K562 (cell line): Measurements from ENCODE around the gene ECSIT. TPM values are rescaled to one million over a fixed set of nuclear protein-coding genes. Genes with fewer than 3 reads are reported as not detected.

Source experiments
- ATAC-seq: fragments of 200-7000 bp; cut with Tn5 transposase; 3 replicates; pipeline ENCODE4 v1.9.1; 2020; ENCODE audit warnings: moderate library complexity
- BruUV-seq: library from RNA; stranded (reverse); fragments of 400-500 nt; replicated peaks from 2 replicates; lab custom pipeline; 2021; lab: Mats Ljungman, UMichigan
- CTCF ChIA-PET: fragments of 300-600 bp; formaldehyde crosslinking; extraction: SDS; loops from one replicate; lab custom pipeline; 2021; ENCODE audit warnings: low intra/inter-chr PET ratio; lab: Yijun Ruan, JAX
- POLR2A ChIA-PET: fragments of 300-600, 350-650 bp; sonication (Branson Sonifier 250); formaldehyde crosslinking; extraction: SDS; loops from one replicate; lab custom pipeline; 2021; ENCODE audit warnings: antibody characterized with exemption, inconsistent platforms; lab: Yijun Ruan, JAX
- DNase-seq, 4 experiments: peaks; one replicate each; pipeline versions ENCODE4 v3.0.0 to v3.0.0-alpha.2; 2011 to 2018; ENCODE audit warnings: low spot score in 3 of 4, mixed read lengths in 3 of 4; ENCODE audit errors: extremely low read depth in 1 of 4
- FAIRE-seq: peaks from 2 replicates; lab custom pipeline; 2011; peaks lifted over from hg19 to GRCh38; lab: Jason Lieb, UNC
- H2AFZ ChIP-seq: 2 replicates; pipeline ENCODE4 v1.6.0; 2011; ENCODE audit warnings: low read depth, low read length, control low read depth, inconsistent platforms
- H3K27ac ChIP-seq: fragments of 200-600 bp; 3 replicates; pipeline ENCODE4 v1.8.0; 2011; ENCODE audit warnings: low read depth, mild to moderate bottlenecking, control low read depth, inconsistent platforms, low read length, moderate library complexity, mixed read lengths; ENCODE audit errors: extremely low read depth
- H3K27me3 ChIP-seq, 2 experiments: fragments of 300-600 bp in 1 of 2; 2 replicates in 1 of 2; 3 replicates in 1 of 2; pipeline versions ENCODE4 v1.6.0 to v1.8.0; 2011; ENCODE audit warnings: inconsistent platforms in 2 of 2, low read length in 2 of 2, mild to moderate bottlenecking in 1 of 2, mixed read lengths in 1 of 2, moderate library complexity in 1 of 2; ENCODE audit not compliant: control insufficient read depth in 2 of 2, insufficient read depth in 2 of 2
- H3K36me3 ChIP-seq: fragments of 300-600 bp; 3 replicates; pipeline ENCODE4 v1.8.0; 2011; ENCODE audit warnings: mild to moderate bottlenecking, low read length, inconsistent platforms; ENCODE audit not compliant: control insufficient read depth, insufficient read depth
- H3K4me1 ChIP-seq, 2 experiments: fragments of 200-600 bp in 1 of 2; replicated peaks in 1 of 2; 2 replicates in 1 of 2; 3 replicates in 1 of 2; pipeline versions ENCODE4 v1.5.1 to v1.8.0; 2011; ENCODE audit warnings: inconsistent platforms in 2 of 2, low read length in 2 of 2, mild to moderate bottlenecking in 1 of 2, mixed read lengths in 1 of 2, moderate library complexity in 1 of 2; ENCODE audit not compliant: control insufficient read depth in 2 of 2, insufficient read depth in 2 of 2
- H3K4me2 ChIP-seq: 2 replicates; pipeline ENCODE4 v1.6.1; 2011; ENCODE audit warnings: low read length, control low read depth, inconsistent platforms, mixed read lengths; ENCODE audit not compliant: insufficient read depth
- H3K4me3 ChIP-seq: fragments of 200-600 bp; sonication (generic), shearing (Covaris generic); 2 replicates; pipeline ENCODE4 v1.5.1; 2016; ENCODE audit warnings: control low read depth, inconsistent platforms
- H3K79me2 ChIP-seq: fragments of 200-600 bp; 3 replicates; pipeline ENCODE4 v1.8.0; 2011; ENCODE audit warnings: low read length, inconsistent platforms; ENCODE audit not compliant: control insufficient read depth, insufficient read depth
- H3K9ac ChIP-seq, 2 experiments: 2 replicates each; pipeline versions ENCODE4 v1.6.0 to v1.6.1; 2011; ENCODE audit warnings: low read depth in 2 of 2, low read length in 2 of 2, control low read depth in 1 of 2, inconsistent platforms in 1 of 2, mild to moderate bottlenecking in 1 of 2, mixed read lengths in 1 of 2; ENCODE audit not compliant: insufficient read depth in 1 of 2
- H3K9me1 ChIP-seq: one replicate; pipeline ENCODE4 v1.6.0; 2011; ENCODE audit warnings: inconsistent platforms, mild to moderate bottlenecking, low read length, moderate library complexity; ENCODE audit not compliant: control insufficient read depth, insufficient read depth
- H3K9me3 ChIP-seq: replicated peaks from 2 replicates; pipeline ENCODE4 v1.5.1; 2011; ENCODE audit warnings: low read depth, low read length, inconsistent platforms; ENCODE audit not compliant: control insufficient read depth, insufficient read depth
- H4K20me1 ChIP-seq: replicated peaks from 2 replicates; pipeline ENCODE4 v1.6.1; 2011; ENCODE audit warnings: low read length, inconsistent platforms, mixed read lengths; ENCODE audit not compliant: control insufficient read depth, insufficient read depth
- ARNT ChIP-seq, 2 experiments: fragments of 450-650 bp; IDR thresholded peaks; 2 replicates each; pipeline ENCODE4 v1.6.1; 2016; ENCODE audit warnings: mild to moderate bottlenecking in 1 of 2
- HMGN3 ChIP-seq: IDR thresholded peaks from 2 replicates; pipeline ENCODE4 v1.6.1; 2011; ENCODE audit warnings: borderline replicate concordance, low read depth, mild to moderate bottlenecking, mixed read lengths, low read length; ENCODE audit not compliant: insufficient read length; ENCODE audit errors: extremely low read depth
- HNRNPK ChIP-seq: fragments of 200-400 bp; formaldehyde crosslinking; IDR thresholded peaks from one replicate; pipeline ENCODE4 v1.6.1; 2018; ENCODE audit warnings: mild to moderate bottlenecking, low read depth, low read length; ENCODE audit not compliant: poor library complexity, severe bottlenecking
- PTRF ChIP-seq: fragments of 450-650 bp; IDR thresholded peaks from 2 replicates; pipeline ENCODE4 v1.6.1; 2016; ENCODE audit warnings: mild to moderate bottlenecking, missing genetic modification characterization, missing compliant biosample characterization
- RB1 ChIP-seq: fragments of 450-650 bp; IDR thresholded peaks from 2 replicates; pipeline ENCODE4 v1.6.1; 2017; ENCODE audit warnings: low read depth, mild to moderate bottlenecking
- SREBF1 ChIP-seq: fragments of 150-350 bp; IDR thresholded peaks from 2 replicates; pipeline ENCODE4 v1.6.1; 2014; ENCODE audit warnings: antibody characterized with exemption, low read depth, low read length, borderline replicate concordance
- TBL1XR1 ChIP-seq, 2 experiments: IDR thresholded peaks; 2 replicates each; pipeline ENCODE4 v1.6.1; 2012; ENCODE audit warnings: improper control_type of control experiment in 2 of 2, low read length in 2 of 2, mild to moderate bottlenecking in 1 of 2
- TEAD2 ChIP-seq: fragments of 450-650 bp; IDR thresholded peaks from 2 replicates; pipeline ENCODE4 v1.6.1; 2016; ENCODE audit warnings: missing genetic modification characterization, control low read depth, missing compliant biosample characterization
- UBTF ChIP-seq, 2 experiments: IDR thresholded peaks; 2 replicates each; pipeline ENCODE4 v1.6.1; 2012; ENCODE audit warnings: improper control_type of control experiment in 2 of 2, low read depth in 2 of 2, low read length in 2 of 2, borderline replicate concordance in 1 of 2
- ZNF77 ChIP-seq: fragments of 250-450 bp; sonication (Bioruptor Pico); IDR thresholded peaks from 2 replicates; pipeline ENCODE4 v1.5.0; 2020
- ZZZ3 ChIP-seq: fragments of 450-650 bp; IDR thresholded peaks from 2 replicates; pipeline ENCODE4 v1.6.1; 2016; ENCODE audit warnings: antibody characterized with exemption, mild to moderate bottlenecking, moderate library complexity
- WGBS: fragments of 100-300 bp; shearing (Covaris generic); methylation state at CpG from one replicate; pipeline ENCODE4 v1.1.6; 2016; ENCODE audit warnings: low coverage, mixed read lengths; ENCODE audit not compliant: insufficient coverage; ENCODE audit errors: missing lambda C conversion rate; 5-methylcytosine and 5-hydroxymethylcytosine counted together
- in situ Hi-C: fragments of 300-500 bp; cut with MboI; formaldehyde crosslinking; loops from 4 replicates; pipeline ENCODE4 v1.15.0; 2018; ENCODE audit warnings: inconsistent platforms, mixed read lengths
- intact Hi-C: fragments of 100-400 bp; cut with micrococcal nuclease; formaldehyde crosslinking; loops from 2 replicates; pipeline ENCODE4 v1.14.2; 2022
- polyA plus RNA-seq, 8 experiments: library from polyadenylated mRNA; depleted of rRNA in 4 of 8; stranded (reverse) in 5 of 8; unstranded in 3 of 8; fragments of >200 nt; fragmentation: Nextera tagmentation in 2 of 8; fragmentation: Illumina TruSeq in 1 of 8; extraction: Ambion mirVana in 2 of 8; extraction: Trizol in 1 of 8; gene quantifications; 2 replicates each; pipeline versions ENCODE4 v1.2.1 to v1.2.3, GENCODE V29; 2011 to 2014; ENCODE audit warnings: inconsistent platforms in 1 of 8, missing spikeins in 1 of 8
- total RNA-seq, 7 experiments: library from RNA; depleted of rRNA in 6 of 7; stranded (reverse); fragments of >200 nt in 6 of 7; fragmentation: Illumina TruSeq in 2 of 7; extraction: Trizol in 2 of 7; gene quantifications; 2 replicates each; pipeline versions ENCODE4 v1.2.1 to v1.2.3, GENCODE V29; 2011 to 2021; ENCODE audit warnings: low replicate concordance in 1 of 7
- TF ChIP-seq, protein P1 (sequence below): sonication (generic); formaldehyde crosslinking; IDR thresholded peaks from 2 replicates; pipeline ENCODE4 v1.8.1; 2023; ENCODE audit warnings: missing genetic modification reagents, mild to moderate bottlenecking, borderline replicate concordance

Gene ECSIT
- total and polyA plus RNA-seq, 9 of the 15 experiments (the other 6 are each of a cell fraction or from before 2014, with no cell fraction given), result 1.1 to 82.5 (median 43.9) TPM

GRCh38 chr19:11540645-11541044, 11.7 kb upstream of the ECSIT start:
- ChIA-PET CTCF (no interaction called here), POLR2A (interaction anchor here (0.6 kb wide), 1 partner anchor 628 kb away, joined by 4 read pairs; no protein-coding TSS in a partner anchor)
- H3K79me2 ChIP-seq, result no peaks in the 10 kb centered on the region
- H3K36me3 ChIP-seq, result no peaks in the 10 kb centered on the region
- FAIRE-seq (no peak), ATAC-seq (no peak), DNase-seq (no peak)
- H3K27me3 ChIP-seq, result no peaks in the 10 kb centered on the region
- in situ Hi-C loops, result no loop called here
- no peaks in the 10 kb centered on the region for H3K9me3 ChIP-seq
- H3K9ac ChIP-seq, result peak overlapping the region in 1 of 2 experiments; percentile 88; a peak in 2 of 4 replicates
- no peak overlapping the region for H3K4me3 ChIP-seq
- 73% methylated on average over 2 of the region's 5 CpGs for WGBS
- H3K9me1 ChIP-seq, result no peaks in the 10 kb centered on the region
- no peak for TF ChIP-seq HMGN3
- TF ChIP-seq RB1, result no peak
- TF ChIP-seq, protein P1, sequence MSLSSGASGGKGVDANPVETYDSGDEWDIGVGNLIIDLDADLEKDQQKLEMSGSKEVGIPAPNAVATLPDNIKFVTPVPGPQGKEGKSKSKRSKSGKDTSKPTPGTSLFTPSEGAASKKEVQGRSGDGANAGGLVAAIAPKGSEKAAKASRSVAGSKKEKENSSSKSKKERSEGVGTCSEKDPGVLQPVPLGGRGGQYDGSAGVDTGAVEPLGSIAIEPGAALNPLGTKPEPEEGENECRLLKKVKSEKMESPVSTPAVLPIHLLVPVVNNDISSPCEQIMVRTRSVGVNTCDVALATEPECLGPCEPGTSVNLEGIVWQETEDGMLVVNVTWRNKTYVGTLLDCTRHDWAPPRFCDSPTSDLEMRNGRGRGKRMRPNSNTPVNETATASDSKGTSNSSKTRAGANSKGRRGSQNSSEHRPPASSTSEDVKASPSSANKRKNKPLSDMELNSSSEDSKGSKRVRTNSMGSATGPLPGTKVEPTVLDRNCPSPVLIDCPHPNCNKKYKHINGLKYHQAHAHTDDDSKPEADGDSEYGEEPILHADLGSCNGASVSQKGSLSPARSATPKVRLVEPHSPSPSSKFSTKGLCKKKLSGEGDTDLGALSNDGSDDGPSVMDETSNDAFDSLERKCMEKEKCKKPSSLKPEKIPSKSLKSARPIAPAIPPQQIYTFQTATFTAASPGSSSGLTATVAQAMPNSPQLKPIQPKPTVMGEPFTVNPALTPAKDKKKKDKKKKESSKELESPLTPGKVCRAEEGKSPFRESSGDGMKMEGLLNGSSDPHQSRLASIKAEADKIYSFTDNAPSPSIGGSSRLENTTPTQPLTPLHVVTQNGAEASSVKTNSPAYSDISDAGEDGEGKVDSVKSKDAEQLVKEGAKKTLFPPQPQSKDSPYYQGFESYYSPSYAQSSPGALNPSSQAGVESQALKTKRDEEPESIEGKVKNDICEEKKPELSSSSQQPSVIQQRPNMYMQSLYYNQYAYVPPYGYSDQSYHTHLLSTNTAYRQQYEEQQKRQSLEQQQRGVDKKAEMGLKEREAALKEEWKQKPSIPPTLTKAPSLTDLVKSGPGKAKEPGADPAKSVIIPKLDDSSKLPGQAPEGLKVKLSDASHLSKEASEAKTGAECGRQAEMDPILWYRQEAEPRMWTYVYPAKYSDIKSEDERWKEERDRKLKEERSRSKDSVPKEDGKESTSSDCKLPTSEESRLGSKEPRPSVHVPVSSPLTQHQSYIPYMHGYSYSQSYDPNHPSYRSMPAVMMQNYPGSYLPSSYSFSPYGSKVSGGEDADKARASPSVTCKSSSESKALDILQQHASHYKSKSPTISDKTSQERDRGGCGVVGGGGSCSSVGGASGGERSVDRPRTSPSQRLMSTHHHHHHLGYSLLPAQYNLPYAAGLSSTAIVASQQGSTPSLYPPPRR (CRISPR knock-in tag), result no peak
- TF ChIP-seq UBTF (IDR thresholded peaks at IDR 0.05; ENCODE audit: borderline replicate concordance in 1 of 2, low read depth in 2 of 2, low read length in 2 of 2), result no peak
- no peak for TF ChIP-seq ARNT (IDR thresholded peaks at IDR 0.05)
- no peak for TF ChIP-seq PTRF
- no peak for TF ChIP-seq TEAD2 (tag)
- no peak for TF ChIP-seq ZZZ3
- TF ChIP-seq TBL1XR1 (IDR thresholded peaks at IDR 0.05; ENCODE audit: low read length in 2 of 2), result no peak
- no peak for TF ChIP-seq HNRNPK
- no peak for TF ChIP-seq ZNF77 (CRISPR knock-in tag)
- TF ChIP-seq SREBF1, result no peak
- H2AFZ ChIP-seq, result no peak overlapping the region
- BruUV-seq, result no TSS peak
- intact Hi-C loops, result no loop called here
- H3K4me1 ChIP-seq, result peaks cover 25 to 40% of the 10 kb centered on the region in 2 experiments; a peak in 4 of 5 replicates
- no peak overlapping the region for H3K4me2 ChIP-seq
- H4K20me1 ChIP-seq, result no peaks in the 10 kb centered on the region
- no peak overlapping the region for H3K27ac ChIP-seq
